GM21367 (cell line): ENCODE data around the gene RECK.

Experiments used
- ATAC-seq: cut with Tn5 transposase; IDR thresholded peaks from one replicate; pipeline ENCODE4 v1.9.1; 2021; ENCODE audit not compliant: unreplicated experiment

RECK gene

DNA sequence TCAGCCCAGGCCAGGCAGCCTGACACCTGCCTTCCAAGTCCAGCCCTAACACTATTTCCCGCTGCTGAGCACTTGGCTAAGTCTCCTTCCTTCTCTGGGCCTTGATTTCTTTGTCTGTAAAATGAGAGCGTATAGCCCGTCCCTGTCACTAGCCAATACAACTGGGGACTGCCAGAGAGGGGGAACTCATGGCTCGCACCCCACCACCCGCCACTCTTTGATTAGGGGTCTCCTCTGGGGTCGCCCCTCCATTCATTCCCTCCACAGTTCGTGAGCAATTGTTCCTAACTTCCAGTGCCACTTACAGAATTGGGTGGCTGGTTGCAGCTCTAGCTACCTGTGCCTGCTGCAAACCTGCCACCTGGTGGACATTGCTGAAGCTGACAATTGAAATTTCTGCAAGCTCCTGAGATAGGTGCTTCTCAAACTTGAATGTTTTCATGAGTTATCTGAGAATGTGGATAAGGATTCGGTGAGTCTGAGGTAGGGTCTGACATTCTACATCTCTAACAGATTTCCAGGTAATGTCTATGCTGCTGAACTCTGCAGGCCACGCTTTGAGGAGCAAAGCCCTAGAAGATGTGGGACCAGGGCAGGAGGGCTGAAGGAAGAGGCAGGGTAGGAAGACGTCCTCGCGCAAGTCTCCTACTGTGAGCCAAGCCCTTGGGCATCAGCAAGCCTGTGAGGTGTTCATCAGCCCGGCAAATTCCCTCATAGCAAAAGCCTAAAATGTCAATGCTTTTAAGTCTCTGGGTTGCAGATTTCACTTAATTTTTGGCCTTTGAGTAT, 13.3 kb upstream of the RECK start:
- no peak for ATAC-seq

- no peak for ATAC-seq
These were observed 11.0 kb upstream of the RECK start for GRCh38 chr9:36025746-36026145.

GRCh38 chr9:36029202-36029601, 7.5 kb upstream of the RECK start:
- no peak for ATAC-seq

DNA sequence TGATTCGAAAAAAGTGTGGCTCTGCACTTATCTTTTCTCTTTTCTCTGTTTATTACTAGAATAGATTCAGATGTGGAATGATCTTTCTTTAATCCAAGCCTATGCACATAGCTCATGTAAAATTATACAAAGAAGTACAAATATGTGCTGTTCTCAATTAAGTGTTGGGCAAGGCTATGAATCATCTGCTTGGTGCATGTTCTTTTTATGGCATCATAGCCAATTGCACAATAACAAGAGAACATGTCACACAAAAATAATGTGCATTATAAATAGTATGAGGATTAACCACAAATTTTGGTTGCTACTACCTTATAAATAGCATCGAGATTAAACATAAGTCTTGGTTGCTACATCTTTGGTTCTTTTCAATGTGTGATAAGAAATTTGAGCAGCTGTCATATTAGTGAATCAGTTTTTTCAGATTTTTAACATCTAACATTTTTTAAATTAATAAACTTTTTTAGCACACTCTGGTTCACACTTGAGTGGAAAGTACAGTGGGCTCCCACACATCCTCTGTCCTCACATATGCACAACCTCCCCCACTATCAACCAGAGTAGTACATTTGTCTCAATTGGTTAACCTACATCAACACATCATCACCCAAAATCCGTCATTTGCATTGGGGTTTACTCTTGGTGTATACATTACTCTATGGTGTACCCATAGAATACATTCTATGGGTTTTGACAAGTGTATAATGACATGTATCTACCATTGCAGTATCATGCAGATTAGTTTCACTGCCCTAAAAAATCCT, 6.8 kb upstream of the RECK start:
- ATAC-seq = no peak

DNA sequence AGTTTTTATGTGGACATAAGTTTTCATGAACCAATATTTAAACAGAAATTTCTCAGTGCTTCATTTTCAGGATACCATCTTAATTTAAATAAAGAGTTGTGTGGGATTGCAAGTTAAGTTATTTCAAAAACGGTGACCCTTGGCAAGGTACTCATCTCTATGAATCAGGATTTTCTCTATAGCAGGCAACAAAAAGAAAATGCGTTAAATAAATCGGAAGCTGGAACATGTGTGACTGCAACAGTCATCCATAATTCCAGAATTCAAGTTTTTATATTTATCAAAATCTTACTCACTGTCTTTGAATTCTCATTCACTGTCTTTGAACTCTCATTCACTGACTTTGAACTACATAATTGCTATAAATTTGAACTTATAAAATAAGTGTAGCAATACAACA, 5.8 kb upstream of the RECK start:
- no peak for ATAC-seq

GRCh38 chr9:36031774-36032555, 4.7 kb upstream of the RECK start:
- ATAC-seq = no peak

DNA sequence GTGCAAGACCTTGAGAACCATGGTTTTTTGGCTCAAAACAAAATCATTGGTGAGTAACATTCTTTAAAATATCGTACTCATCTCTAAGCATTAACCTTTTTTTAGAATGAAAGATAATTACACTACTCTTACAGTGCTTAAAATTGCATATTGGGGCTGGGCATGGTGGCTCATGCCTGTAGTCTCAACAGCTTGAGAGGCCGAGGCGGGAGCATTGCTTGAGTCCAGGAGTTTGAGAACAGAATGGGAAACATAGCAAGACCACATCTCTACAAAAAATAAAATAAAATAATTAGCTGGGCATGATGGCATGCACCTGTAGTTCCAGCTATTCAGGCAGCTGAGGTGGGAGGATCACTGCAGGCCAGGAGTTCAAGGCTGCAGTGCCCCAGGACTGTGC, 2.9 kb upstream of the RECK start:
- no peak for ATAC-seq

DNA sequence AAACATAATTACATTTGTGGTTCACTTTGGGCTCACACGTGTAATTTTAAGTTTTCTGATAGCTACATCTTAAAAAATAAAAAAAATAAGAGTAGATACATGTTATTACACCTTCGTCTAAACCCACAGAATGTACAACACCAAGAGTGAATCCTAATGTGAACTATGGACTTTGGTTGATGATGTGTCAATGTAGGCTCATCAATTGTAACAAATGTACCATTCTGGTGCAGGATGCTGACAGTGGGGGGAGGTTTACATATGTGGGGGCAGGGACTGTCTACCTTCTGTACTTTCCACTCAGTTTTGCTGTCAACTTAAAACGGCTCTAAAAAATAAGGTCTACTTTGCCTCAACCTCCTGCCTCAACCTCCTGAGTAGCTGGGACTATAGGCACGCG, 2.5 kb upstream of the RECK start:
- ATAC-seq = no peak

DNA sequence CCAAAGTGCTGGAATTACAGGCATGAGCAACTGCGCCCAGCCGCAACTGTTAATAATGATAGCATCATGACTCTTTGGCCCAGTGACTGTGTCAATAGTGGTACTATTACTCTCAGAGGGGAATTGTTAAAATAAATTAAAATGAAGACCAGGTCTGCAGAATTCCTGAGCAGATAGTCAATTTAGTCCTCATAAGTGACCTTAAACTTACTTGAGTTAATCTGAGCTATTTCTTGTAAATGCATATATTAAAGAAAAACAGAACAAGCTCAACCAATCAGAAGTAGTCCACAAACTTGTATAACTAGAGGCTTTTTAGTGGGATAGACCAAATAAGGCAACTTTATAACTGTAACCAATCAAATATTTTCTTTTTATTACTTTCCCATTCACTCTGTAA, 1.7 kb upstream of the RECK start:
- no peak for ATAC-seq

GRCh38 chr9:36036253-36036779, 397 bp upstream of the RECK start:
- no peak for ATAC-seq

GRCh38 chr9:36037549-36038122, 923 bp downstream of the RECK start:
- no peak for ATAC-seq

GRCh38 chr9:36039121-36039520, 2.4 kb downstream of the RECK start:
- ATAC-seq = no peak

DNA sequence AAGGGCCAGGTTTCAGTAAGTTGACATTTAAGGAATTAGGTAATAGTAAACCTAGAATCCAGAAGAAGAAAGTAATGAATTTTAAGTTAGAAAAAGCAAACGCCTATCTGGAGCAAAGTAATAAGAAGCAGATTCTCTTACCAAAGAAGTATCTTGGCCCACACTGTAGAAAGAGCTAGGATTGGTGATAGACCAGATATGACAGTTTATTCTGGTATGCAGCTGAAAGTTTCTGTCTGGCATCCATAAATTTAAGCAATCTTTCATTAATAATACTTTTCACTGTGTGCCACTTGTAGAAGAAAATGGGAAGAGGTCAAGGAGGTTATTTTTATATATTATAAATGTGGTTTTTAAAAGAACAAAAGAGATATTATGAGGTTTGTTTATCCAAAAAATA, 3.0 kb downstream of the RECK start:
- ATAC-seq = no peak

DNA sequence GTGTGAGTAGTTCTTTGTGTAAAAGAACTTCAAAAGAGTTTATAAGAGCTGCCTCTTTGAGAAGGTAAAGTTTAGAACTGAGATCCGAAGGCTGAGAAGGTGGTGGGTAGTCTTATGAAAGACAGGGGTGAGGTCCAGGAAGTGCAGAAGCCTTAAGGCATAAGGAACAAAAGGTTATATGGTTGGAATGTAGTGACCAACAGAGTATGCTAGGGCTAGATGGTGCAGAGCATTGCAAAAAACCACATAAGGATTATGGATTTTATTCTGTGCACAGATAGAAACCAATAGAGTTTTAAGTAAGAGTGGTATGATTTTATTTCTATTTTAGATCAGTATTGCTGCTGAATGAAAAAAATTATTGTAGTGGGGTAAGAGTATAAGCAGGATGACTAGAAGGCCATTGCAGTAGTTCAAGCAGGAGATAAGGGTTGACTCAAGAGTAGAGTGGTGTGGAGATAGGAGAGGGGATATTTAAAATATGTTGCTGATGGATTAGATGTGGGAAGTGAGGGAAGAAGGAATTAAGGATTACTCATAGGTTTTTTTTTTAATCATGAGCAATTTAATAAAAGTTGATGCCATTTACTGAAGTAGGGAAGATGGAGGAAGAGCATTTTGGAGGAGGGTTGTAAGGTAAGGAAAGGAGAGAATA, 3.7 kb downstream of the RECK start:
- ATAC-seq = no peak

DNA sequence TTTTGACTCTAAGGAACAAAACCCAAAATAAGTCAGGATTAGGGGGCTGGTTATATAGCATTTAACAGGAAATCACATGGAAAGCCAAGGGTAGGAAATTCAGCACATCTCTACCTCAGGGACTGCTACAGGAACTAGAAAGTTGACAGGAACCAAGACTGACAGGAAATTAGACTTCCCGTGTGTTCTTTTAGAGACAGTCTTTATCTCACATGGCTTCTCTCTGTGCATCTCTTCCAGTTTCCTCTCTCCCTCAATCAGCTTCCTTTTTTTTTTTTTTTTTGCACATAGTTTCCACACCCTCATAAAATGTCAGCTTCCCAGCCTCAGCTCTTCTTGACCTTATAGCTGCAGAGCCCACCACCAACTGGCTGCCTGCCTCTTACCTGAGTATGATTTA, 4.8 kb downstream of the RECK start:
- ATAC-seq = no peak

- ATAC-seq = no peak
These were observed 8.9 kb downstream of the RECK start for GRCh38 chr9:36045610-36046009.

DNA sequence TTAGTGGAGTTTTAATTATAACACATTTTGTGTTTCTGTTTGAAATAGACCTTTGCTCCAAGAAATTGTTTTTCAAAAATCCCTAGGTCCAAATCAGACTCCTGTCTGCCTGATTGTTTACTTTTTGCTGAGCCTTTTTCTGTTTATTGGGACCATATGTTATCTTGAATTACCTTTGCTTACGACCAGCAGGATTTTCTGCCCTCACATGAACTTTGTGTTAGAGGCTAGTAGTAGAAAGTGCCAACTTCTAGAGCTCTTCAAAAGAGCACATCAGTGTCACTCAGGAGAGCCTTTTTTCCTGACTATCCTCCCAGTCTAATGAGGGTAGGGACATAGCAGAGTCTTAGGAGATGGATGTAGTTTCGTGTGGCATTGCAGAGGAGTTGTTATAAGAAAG, 10.2 kb downstream of the RECK start:
- no peak for ATAC-seq

- no peak for ATAC-seq
These were observed 12.7 kb downstream of the RECK start for GRCh38 chr9:36049408-36049807.

DNA sequence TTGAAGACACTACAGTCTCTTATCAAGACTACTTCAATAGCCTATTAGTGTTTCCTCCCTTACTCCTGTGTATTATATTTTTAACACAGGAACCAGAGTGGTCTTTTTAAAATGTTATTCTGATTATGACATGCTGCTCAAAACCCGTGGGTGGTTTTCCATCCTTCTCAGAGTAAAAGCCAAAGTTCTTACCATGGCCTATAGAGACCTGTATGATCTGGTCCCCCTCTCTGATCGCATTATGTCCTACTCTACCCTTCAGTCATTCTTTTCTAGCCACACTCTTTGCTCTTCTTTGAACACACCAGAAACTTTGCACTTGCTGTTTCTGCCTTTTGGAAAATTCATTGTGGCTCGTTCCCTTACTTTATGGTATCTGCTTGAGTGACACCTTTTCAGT, 13.8 kb downstream of the RECK start:
- no peak for ATAC-seq

DNA sequence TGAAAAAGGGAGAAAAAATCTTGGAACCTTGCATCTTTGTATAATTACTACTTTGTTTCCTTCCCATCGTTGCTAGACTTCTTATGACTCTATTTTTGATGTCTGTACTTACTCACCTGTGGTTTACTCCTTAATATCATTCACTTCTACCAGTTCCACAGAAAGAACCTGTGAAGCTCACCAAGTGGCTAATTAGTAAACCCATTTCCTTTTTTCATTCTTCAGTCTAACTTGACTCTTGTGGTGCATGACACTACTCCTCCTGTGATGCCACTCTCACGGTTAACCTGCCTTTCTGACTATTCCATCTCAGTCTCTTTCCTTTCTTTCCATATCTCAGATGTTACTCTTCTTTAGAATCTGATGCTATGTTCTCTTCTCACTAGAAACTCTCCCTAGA, 14.6 kb downstream of the RECK start:
- no peak for ATAC-seq

DNA sequence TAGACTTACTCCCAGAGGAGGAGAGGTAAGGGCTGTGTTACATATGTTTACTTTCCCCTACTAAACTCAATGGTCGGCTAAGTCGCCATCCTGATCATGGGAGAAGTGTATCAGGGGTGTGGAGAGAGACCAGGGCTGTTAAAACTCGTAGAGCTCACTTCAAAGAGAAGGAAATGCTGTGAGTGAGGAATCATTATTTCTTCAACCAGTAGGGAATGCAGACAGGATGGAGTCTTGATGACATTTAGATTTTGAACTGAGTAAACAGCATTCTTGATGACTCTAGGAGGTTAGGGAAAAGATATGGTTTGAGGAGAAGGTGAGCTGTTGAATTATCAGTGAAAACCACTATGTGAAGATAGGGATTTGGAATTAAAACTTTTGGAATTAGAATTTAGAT, 17.3 kb downstream of the RECK start:
- no peak for ATAC-seq
